GM23338 (cell line): Measurements from ENCODE around the gene THSD4.
A peak's percentile ranks its signal among the peaks of the same experiment; 100 is the strongest.

Experiments used
- CTCF ChIP-seq, 2 experiments: fragments of 200-600 bp in 1 of 2; sonication (generic) in 1 of 2; conservative IDR thresholded peaks; 2 replicates each; pipeline versions ENCODE4 v1.5.1 to v1.6.1; 2016 to 2017; ENCODE audit warnings: antibody characterized with exemption in 2 of 2, low read depth in 2 of 2, mild to moderate bottlenecking in 2 of 2, moderate library complexity in 1 of 2
- EZH2 ChIP-seq: fragments of 200-600 bp; sonication (generic); IDR thresholded peaks from one replicate; pipeline ENCODE4 v1.8.0; 2017; ENCODE audit warnings: antibody characterized with exemption, mild to moderate bottlenecking, low read depth; ENCODE audit not compliant: unreplicated experiment
- EZH2phosphoT487 ChIP-seq: fragments of 200-600 bp; sonication (generic); IDR thresholded peaks from one replicate; pipeline ENCODE4 v1.8.1; 2018; ENCODE audit warnings: antibody characterized with exemption; ENCODE audit not compliant: unreplicated experiment
- POLR2AphosphoS5 ChIP-seq: IDR thresholded peaks from 2 replicates; pipeline ENCODE4 v1.6.1; 2016; ENCODE audit warnings: antibody characterized with exemption, low read depth
- REST ChIP-seq: IDR thresholded peaks from one replicate; pipeline ENCODE4 v1.6.1; 2018; ENCODE audit warnings: antibody characterized with exemption; ENCODE audit not compliant: unreplicated experiment
- STAT1 ChIP-seq: IDR thresholded peaks from one replicate; pipeline ENCODE4 v1.6.1; 2016; ENCODE audit warnings: antibody characterized with exemption; ENCODE audit not compliant: unreplicated experiment
- ZNF331 ChIP-seq: fragments of 250-450 bp; sonication (Bioruptor Pico); IDR thresholded peaks from 2 replicates; pipeline ENCODE4 v1.5.0; 2020; ENCODE audit warnings: low read depth, mild to moderate bottlenecking, moderate library complexity
- ZNF462 ChIP-seq: fragments of 250-450 bp; sonication (Bioruptor Pico); IDR thresholded peaks from 2 replicates; pipeline ENCODE4 v1.5.0; 2020; ENCODE audit warnings: mild to moderate bottlenecking, moderate library complexity

GRCh38 chr15:71195242-71195641 is 80.0 kb downstream of the THSD4 start:
- TF ChIP-seq CTCF (conservative IDR thresholded peaks at IDR 0.05; ENCODE audit: low read depth in 2 of 2) (peak; percentile 64 to 76), EZH2 (no peak), ZNF331 (CRISPR knock-in tag) (no peak), EZH2phosphoT487 (no peak), POLR2AphosphoS5 (no peak), REST (no peak), ZNF462 (CRISPR knock-in tag) (no peak), STAT1 (no peak)
